ENCODE data around the gene SETD2.
"Not testable (repeated sequence)": the region's sequence is repeated elsewhere in the genome, so short reads cannot be mapped to it uniquely, and the experiment has no call there.

The SETD2 gene

GRCh38 chr3:47092090-47092489 lies 71.8 kb downstream of the SETD2 start:
- no peak for DNase-seq

GRCh38 chr3:47089630-47090029 lies 74.3 kb downstream of the SETD2 start:
- DNase-seq = no peak

DNA sequence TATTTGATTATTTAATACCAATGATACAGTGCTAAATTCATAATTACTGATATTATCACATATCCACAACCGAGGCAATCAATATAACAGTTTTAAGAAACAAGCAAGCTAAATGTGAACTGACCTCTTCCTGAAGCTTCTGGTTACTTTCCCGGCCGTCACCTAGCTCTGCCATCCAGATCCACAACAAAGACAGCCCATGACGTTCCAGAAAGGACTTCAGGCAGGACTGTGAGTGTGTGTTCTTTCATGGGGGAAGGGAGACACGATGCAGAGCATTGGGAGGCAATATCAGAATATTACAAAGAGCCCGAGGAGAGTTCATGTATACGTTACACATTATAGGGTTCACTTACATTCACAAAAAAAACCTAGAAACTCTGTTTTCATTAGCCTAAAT lies 77.8 kb downstream of the SETD2 start:
- DNase-seq = no peak

GRCh38 chr3:47083786-47084185 lies 80.1 kb downstream of the SETD2 start:
- DNase-seq = peak in 1 of 2 donors; percentile 2

- no peak for DNase-seq
These were observed 81.4 kb downstream of the SETD2 start for GRCh38 chr3:47082519-47082918.

GRCh38 chr3:47079432-47079831 lies 84.5 kb downstream of the SETD2 start:
- DNase-seq = no peak

DNA sequence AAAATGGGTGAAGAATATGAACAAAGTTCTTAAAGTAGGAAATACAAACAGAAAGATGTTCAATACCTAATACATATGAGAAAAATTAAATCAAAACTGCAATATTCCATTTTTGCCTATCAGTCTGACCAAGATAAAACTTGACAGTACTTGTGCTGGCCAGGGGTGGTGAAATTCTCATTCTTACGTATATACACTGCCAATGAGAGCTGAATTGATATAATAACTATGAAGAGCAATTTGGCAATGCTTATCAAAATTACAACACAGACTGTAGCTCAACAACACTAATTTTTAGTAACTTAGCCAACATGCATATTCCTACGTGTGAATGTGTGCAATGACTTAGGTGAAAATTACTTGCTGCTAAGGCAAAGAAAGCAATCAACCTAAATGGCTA lies 90.2 kb downstream of the SETD2 start:
- DNase-seq = no peak

DNA sequence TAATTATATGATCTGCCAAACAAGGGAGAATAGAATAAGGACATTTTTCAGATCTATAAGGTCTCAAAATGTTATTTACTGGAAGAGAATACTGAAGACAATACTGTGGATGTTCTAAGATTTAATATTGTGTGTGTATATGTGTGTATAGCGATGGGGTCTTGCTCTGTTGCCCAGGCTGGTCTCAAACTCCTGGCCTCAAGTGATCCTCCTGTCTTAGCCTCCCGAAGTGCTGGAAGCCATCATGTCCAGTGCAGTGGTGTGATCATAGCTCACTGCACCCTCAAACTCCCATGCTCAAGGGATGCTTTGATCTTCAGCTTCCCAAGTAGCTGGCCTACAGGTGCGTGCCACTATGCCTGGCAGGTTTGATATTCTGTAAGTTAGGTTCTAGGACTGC lies 93.1 kb downstream of the SETD2 start:
- no peak for DNase-seq

DNA sequence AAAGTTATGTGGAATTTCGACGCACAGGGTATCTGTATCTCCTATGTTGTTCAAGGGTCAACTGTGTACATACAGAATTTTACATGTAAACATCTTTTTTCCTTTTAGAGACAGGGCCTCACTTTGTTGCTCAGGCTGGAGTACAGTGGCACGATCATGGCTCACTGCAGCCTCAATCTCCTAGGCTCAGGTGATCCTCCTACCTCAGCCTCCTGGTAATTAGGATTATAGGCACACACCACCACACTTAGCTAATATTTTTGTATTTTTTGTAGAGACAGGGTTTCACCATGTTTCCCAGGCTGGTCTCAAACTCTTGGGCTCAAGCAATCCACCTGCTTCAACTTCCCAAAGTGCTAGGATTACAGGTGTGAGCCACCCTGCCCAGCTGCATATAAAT lies 97.7 kb downstream of the SETD2 start:
- not testable (repeated sequence) for DNase-seq

GRCh38 chr3:47065681-47066080 lies 98.2 kb downstream of the SETD2 start:
- DNase-seq = no peak

DNA sequence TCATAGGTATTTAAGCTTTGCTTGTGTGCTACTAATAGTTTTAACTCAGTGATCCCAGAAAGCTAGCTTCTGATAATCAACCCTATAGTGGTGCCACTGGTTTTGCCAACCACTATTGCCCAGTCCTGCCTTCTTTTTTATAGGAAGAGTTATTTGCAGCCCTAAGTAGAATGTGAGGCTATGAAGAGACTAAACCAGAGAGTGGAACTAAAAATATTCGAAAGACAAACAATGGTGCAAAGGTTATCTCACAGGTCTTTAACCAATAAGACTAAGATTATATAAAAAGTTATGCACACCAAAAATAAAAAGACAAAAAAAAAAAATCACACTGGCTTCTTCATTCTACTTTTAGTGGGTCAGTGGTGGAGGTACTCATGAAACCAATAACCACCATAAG lies 98.9 kb downstream of the SETD2 start:
- no peak for DNase-seq

- DNase-seq = peak; percentile 49 to 79
These were observed 106.7 kb downstream of the SETD2 start for GRCh38 chr3:47057212-47057671.

GRCh38 chr3:47056705-47057104 lies 107.2 kb downstream of the SETD2 start:
- DNase-seq = no peak

- no peak for DNase-seq
These were observed 109.5 kb downstream of the SETD2 start for GRCh38 chr3:47054412-47054811.

- DNase-seq = no peak
These were observed 116.2 kb downstream of the SETD2 start for GRCh38 chr3:47047673-47048072.

GRCh38 chr3:47047069-47047468 lies 116.8 kb downstream of the SETD2 start:
- DNase-seq = no peak

DNA sequence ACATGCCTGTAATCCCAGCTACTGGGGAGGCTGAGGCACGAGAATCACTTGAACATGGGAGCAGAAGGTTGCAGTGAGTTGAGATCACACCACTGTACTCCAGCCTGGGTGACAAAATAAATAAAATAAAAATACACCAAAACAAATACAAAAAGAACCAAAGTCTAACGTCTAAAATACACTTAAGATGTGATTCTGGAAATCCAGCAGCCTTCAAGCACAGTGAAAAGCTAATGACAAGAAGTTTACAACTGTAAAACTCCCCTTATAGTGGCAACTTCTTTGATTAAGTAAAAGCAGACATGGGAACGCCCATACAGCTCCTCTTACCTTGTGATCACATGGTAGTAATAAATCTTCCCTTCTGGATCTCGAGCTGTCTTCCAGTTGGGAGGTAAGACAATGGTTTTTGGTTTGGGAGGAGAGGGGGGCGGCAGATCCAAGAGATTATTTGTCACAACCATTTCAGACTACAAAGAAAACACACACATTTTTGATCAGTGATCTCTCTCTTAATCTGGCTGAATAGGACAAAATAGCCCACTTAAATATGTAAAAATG lies 121.6 kb downstream of the SETD2 start:
- no peak for DNase-seq

GRCh38 chr3:47041114-47041513 lies 122.8 kb downstream of the SETD2 start:
- no peak for DNase-seq

DNA sequence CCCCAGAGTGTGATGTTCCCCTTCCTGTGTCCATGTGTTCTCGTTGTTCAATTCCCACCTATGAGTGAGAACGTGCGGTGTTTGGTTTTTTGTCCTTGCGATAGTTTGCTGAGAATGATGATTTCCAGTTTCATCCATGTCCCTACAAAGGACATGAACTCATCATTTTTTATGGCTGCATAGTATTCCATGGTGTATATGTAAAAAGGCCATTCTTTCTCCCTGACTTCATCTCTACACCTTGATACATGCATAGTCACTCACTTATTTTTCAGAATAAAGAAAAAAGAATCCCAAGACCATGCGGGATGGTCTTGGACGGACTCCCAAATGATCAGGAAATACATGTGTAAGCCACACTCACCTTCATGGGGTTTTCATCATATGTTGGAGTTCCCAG lies 126.6 kb downstream of the SETD2 start:
- DNase-seq = not testable (repeated sequence)

DNA sequence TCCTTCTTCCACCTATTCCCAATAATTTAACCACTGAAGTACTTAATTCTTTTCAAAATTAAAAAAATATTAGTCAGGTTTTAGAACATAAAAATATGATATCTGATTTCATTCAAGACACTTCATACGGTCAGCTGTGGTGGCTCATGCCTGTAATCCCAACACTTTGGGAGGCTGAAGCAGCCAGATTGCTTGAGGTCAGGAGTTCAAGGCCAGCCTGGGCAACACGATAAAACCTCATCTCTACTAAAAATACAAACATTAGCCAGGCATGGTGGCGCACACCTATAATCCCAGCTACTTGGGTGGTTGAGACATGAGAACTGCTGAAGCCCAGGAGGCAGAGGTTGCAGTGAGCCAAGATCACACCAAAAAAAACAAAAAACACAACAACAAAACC lies 127.8 kb downstream of the SETD2 start:
- no peak for DNase-seq

DNA sequence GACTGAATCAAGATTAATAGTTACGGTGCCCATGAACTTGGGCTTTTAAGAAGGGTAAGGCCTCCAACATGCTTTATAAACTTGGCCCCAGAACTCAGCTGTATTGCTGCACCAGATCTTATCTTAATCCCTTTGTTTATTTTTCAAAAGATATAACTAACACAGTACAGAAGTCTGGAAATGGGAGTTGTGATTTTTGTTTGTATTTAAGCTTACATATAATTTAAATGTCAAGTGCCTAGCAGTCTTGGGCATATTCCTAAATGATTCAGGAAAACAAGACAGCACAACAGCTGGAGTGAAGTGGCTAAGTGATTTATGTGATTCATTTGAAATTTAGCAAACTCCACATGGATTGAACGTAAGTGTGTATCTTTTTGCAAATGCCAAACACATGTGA lies 128.3 kb downstream of the SETD2 start:
- DNase-seq = no peak

- DNase-seq = no peak
These were observed 128.9 kb downstream of the SETD2 start for GRCh38 chr3:47034868-47035489.

- DNase-seq = not testable (repeated sequence)
These were observed 132.9 kb downstream of the SETD2 start for GRCh38 chr3:47031041-47031440.

DNA sequence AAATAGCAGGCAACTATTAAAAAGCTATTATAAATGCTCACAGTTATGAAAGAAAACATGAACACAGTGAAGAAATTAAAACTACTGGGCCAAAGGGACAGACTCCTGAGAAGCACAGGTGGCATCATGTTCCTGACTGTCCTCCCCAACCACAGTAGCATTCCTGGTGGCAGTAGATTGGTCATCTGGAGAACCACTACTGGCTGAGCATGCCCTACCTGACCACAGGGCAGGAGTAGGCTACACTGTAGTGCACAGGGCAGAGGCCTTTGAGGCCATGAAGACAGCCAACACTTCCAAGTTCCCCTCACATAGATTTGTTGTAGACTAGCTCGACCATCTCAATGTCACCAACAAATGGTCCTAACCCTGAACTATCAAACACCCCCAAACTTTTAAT lies 135.2 kb downstream of the SETD2 start:
- no peak for DNase-seq

GRCh38 chr3:47028146-47028545 lies 135.8 kb downstream of the SETD2 start:
- DNase-seq = no peak

Measured in CD4-positive, alpha-beta T cell treated with Interleukin-4 for 1 hour (primary cell).